PFSK-1 (cell line): Measurements from ENCODE around the gene PRDM15.

Source experiments
- FOXP2 ChIP-seq: optimal IDR thresholded peaks from 2 replicates; pipeline ENCODE3; 2011; ENCODE audit warnings: borderline replicate concordance, control low read depth, inconsistent platforms; ENCODE audit not compliant: insufficient read depth; ENCODE audit errors: extremely low read length, extremely low read depth
- POLR2AphosphoS5 ChIP-seq: IDR thresholded peaks from 2 replicates; pipeline ENCODE4 v1.6.1; 2012; ENCODE audit warnings: low read depth, mild to moderate bottlenecking, control low read depth, low read length, moderate library complexity
- SIN3A ChIP-seq: IDR thresholded peaks from 2 replicates; pipeline ENCODE4 v1.6.1; 2012; ENCODE audit warnings: mild to moderate bottlenecking, low read length, moderate library complexity, borderline replicate concordance; ENCODE audit not compliant: insufficient read depth
- TAF1 ChIP-seq: IDR thresholded peaks from 2 replicates; pipeline ENCODE4 v1.6.1; 2012; ENCODE audit warnings: low read length, control low read depth, borderline replicate concordance; ENCODE audit not compliant: insufficient read depth
- TF ChIP-seq, protein P1 (sequence below), 2 experiments: IDR thresholded peaks; 2 replicates each; pipeline versions ENCODE4 v1.6.1 to v1.8.0; 2011 to 2012; ENCODE audit warnings: low read depth in 2 of 2, low read length in 2 of 2, control low read depth in 1 of 2, inconsistent platforms in 1 of 2, mild to moderate bottlenecking in 1 of 2, moderate library complexity in 1 of 2; ENCODE audit not compliant: insufficient read depth in 1 of 2

- TF ChIP-seq, protein P1, sequence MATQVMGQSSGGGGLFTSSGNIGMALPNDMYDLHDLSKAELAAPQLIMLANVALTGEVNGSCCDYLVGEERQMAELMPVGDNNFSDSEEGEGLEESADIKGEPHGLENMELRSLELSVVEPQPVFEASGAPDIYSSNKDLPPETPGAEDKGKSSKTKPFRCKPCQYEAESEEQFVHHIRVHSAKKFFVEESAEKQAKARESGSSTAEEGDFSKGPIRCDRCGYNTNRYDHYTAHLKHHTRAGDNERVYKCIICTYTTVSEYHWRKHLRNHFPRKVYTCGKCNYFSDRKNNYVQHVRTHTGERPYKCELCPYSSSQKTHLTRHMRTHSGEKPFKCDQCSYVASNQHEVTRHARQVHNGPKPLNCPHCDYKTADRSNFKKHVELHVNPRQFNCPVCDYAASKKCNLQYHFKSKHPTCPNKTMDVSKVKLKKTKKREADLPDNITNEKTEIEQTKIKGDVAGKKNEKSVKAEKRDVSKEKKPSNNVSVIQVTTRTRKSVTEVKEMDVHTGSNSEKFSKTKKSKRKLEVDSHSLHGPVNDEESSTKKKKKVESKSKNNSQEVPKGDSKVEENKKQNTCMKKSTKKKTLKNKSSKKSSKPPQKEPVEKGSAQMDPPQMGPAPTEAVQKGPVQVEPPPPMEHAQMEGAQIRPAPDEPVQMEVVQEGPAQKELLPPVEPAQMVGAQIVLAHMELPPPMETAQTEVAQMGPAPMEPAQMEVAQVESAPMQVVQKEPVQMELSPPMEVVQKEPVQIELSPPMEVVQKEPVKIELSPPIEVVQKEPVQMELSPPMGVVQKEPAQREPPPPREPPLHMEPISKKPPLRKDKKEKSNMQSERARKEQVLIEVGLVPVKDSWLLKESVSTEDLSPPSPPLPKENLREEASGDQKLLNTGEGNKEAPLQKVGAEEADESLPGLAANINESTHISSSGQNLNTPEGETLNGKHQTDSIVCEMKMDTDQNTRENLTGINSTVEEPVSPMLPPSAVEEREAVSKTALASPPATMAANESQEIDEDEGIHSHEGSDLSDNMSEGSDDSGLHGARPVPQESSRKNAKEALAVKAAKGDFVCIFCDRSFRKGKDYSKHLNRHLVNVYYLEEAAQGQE (IDR thresholded peaks at IDR 0.05; ENCODE audit: insufficient read depth in 1 of 2, low read depth in 2 of 2, low read length in 2 of 2), result no peak
- no peak for TF ChIP-seq TAF1
- TF ChIP-seq POLR2AphosphoS5, result no peak
- TF ChIP-seq SIN3A, result no peak
- no peak for TF ChIP-seq FOXP2
Observed at GRCh38 chr21:41819856-41820281, 59.3 kb downstream of the PRDM15 start.
